GM12878 (cell line): ENCODE results near the gene CLNK.

ENCODE experiments used
- ELK1 ChIP-seq: IDR thresholded peaks from 2 replicates; pipeline ENCODE4 v1.6.1; 2012; ENCODE audit warnings: low read depth, low read length, improper control_type of control experiment
- POLR2A ChIP-seq: IDR thresholded peaks from 2 replicates; pipeline ENCODE4 v1.6.1; 2011; ENCODE audit warnings: low read depth, mild to moderate bottlenecking, low read length
- POLR2AphosphoS2 ChIP-seq: IDR thresholded peaks from 2 replicates; pipeline ENCODE4 v1.6.1; 2011; ENCODE audit warnings: low read depth, mild to moderate bottlenecking, low read length, improper control_type of control experiment, moderate library complexity
- RB1 ChIP-seq: fragments of 450-650 bp; formaldehyde crosslinking; IDR thresholded peaks from 2 replicates; pipeline ENCODE4 v1.6.1; 2017; ENCODE audit warnings: mild to moderate bottlenecking, borderline replicate concordance
- SKIL ChIP-seq: fragments of 450-650 bp; IDR thresholded peaks from 2 replicates; pipeline ENCODE4 v1.6.1; 2017; ENCODE audit warnings: mild to moderate bottlenecking, low read depth, inconsistent platforms; ENCODE audit not compliant: poor library complexity, severe bottlenecking
- ZSCAN29 ChIP-seq: fragments of 450-650 bp; IDR thresholded peaks from 2 replicates; pipeline ENCODE4 v1.6.1; 2017; ENCODE audit warnings: mild to moderate bottlenecking, moderate library complexity
- TF ChIP-seq, protein P1 (sequence below), 3 experiments: IDR thresholded peaks in 2 of 3; conservative IDR thresholded peaks in 1 of 3; 2 replicates each; pipeline ENCODE4 v1.5.1; 2011; ENCODE audit warnings: low read depth in 3 of 3, low read length in 3 of 3, mild to moderate bottlenecking in 3 of 3, control low read depth in 2 of 3, moderate library complexity in 2 of 3, inconsistent platforms in 1 of 3, mixed read lengths in 1 of 3; ENCODE audit not compliant: control insufficient read depth in 2 of 3, insufficient read depth in 1 of 3; ENCODE audit errors: extremely low read depth in 1 of 3

GRCh38 chr4:10732235-10732913 lies 47.8 kb upstream of the CLNK start:
- TF ChIP-seq POLR2AphosphoS2, result no peak
- TF ChIP-seq RB1, result no peak
- TF ChIP-seq, protein P1, sequence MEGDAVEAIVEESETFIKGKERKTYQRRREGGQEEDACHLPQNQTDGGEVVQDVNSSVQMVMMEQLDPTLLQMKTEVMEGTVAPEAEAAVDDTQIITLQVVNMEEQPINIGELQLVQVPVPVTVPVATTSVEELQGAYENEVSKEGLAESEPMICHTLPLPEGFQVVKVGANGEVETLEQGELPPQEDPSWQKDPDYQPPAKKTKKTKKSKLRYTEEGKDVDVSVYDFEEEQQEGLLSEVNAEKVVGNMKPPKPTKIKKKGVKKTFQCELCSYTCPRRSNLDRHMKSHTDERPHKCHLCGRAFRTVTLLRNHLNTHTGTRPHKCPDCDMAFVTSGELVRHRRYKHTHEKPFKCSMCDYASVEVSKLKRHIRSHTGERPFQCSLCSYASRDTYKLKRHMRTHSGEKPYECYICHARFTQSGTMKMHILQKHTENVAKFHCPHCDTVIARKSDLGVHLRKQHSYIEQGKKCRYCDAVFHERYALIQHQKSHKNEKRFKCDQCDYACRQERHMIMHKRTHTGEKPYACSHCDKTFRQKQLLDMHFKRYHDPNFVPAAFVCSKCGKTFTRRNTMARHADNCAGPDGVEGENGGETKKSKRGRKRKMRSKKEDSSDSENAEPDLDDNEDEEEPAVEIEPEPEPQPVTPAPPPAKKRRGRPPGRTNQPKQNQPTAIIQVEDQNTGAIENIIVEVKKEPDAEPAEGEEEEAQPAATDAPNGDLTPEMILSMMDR (IDR thresholded peaks at IDR 0.05 in 2 of 3, conservative IDR thresholded peaks at IDR 0.05 in 1 of 3; ENCODE audit: control insufficient read depth in 2 of 3, extremely low read depth in 1 of 3, insufficient read depth in 1 of 3, low read depth in 3 of 3, low read length in 3 of 3), result no peak
- TF ChIP-seq SKIL, result no peak
- no peak for TF ChIP-seq POLR2A
- no peak for TF ChIP-seq ZSCAN29
- TF ChIP-seq ELK1, result no peak
